DND-41 (cell line): ENCODE results near the gene PARVA.

Experiments used
- ATAC-seq: fragments of 200-7000 bp; cut with Tn5 transposase; 3 replicates; pipeline ENCODE4 v1.9.1; 2021; ENCODE audit warnings: low read depth; ENCODE audit not compliant: insufficient read depth
- DNase-seq: peaks from one replicate; pipeline ENCODE4 v3.0.0-alpha.2; 2020
- H2AFZ ChIP-seq: 2 replicates; pipeline ENCODE4 v1.6.0; 2012; ENCODE audit warnings: low read depth, low read length
- H3K27ac ChIP-seq: 2 replicates; pipeline ENCODE4 v1.5.1; 2012; ENCODE audit warnings: low read length, inconsistent platforms
- H3K27me3 ChIP-seq: fragments of 200-600 bp; sonication (generic); 2 replicates; pipeline ENCODE4 v1.6.0; 2012; ENCODE audit warnings: low read length, mild to moderate bottlenecking, inconsistent platforms; ENCODE audit not compliant: insufficient read depth, poor library complexity
- H3K36me3 ChIP-seq: 2 replicates; pipeline ENCODE4 v1.5.1; 2012; ENCODE audit warnings: low read length, inconsistent platforms; ENCODE audit not compliant: insufficient read depth
- H3K4me1 ChIP-seq: 2 replicates; pipeline ENCODE4 v1.5.1; 2012; ENCODE audit warnings: mild to moderate bottlenecking, low read length; ENCODE audit not compliant: insufficient read depth
- H3K4me2 ChIP-seq: 2 replicates; pipeline ENCODE4 v1.6.0; 2012; ENCODE audit warnings: mild to moderate bottlenecking, moderate library complexity, low read length, inconsistent platforms; ENCODE audit not compliant: insufficient read depth
- H3K4me3 ChIP-seq, 2 experiments: fragments of 200-600 bp in 1 of 2; shearing (Covaris generic) in 1 of 2; 2 replicates each; pipeline ENCODE4 v1.5.1; 2012 to 2016; ENCODE audit warnings: inconsistent platforms in 2 of 2, low read length in 2 of 2, mild to moderate bottlenecking in 2 of 2, low read depth in 1 of 2, moderate library complexity in 1 of 2
- H3K79me2 ChIP-seq: 2 replicates; pipeline ENCODE4 v1.6.0; 2012; ENCODE audit warnings: low read length, inconsistent platforms; ENCODE audit not compliant: insufficient read depth
- H3K9ac ChIP-seq: 2 replicates; pipeline ENCODE4 v1.6.0; 2012; ENCODE audit warnings: low read depth, mild to moderate bottlenecking, inconsistent platforms, low read length, moderate library complexity
- H3K9me3 ChIP-seq: 2 replicates; pipeline ENCODE4 v1.5.1; 2012; ENCODE audit warnings: low read length, moderate library complexity, mild to moderate bottlenecking, inconsistent platforms; ENCODE audit not compliant: insufficient read depth, severe bottlenecking
- H4K20me1 ChIP-seq: 2 replicates; pipeline ENCODE4 v1.6.0; 2012; ENCODE audit warnings: low read length; ENCODE audit not compliant: insufficient read depth
- CTCF ChIP-seq: IDR thresholded peaks from 2 replicates; pipeline ENCODE4 v1.5.1; 2012; ENCODE audit warnings: borderline replicate concordance, low read length, moderate library complexity, mild to moderate bottlenecking; ENCODE audit not compliant: poor library complexity, severe bottlenecking; ENCODE audit errors: extremely low read depth
- EZH2 ChIP-seq: IDR thresholded peaks from 3 replicates; pipeline ENCODE4 v1.6.1; 2012; ENCODE audit warnings: borderline replicate concordance, low read depth, mild to moderate bottlenecking, moderate library complexity, low read length, inconsistent platforms; ENCODE audit not compliant: severe bottlenecking

PARVA gene

GRCh38 chr11:12444601-12445000, 67.2 kb downstream of the PARVA start:
- Histone ChIP-seq H3K9ac (no peak overlapping the region), H3K36me3 (no peaks in the 10 kb centered on the region), H3K27ac (no peak overlapping the region), H3K4me3 (no peak overlapping the region), H4K20me1 (no peaks in the 10 kb centered on the region), H3K79me2 (no peaks in the 10 kb centered on the region), H3K9me3 (no peaks in the 10 kb centered on the region), H3K27me3 (no peaks in the 10 kb centered on the region), H2AFZ (no peak overlapping the region), H3K4me2 (no peak overlapping the region), H3K4me1 (no peaks in the 10 kb centered on the region)
- ATAC-seq, result no peak
- no peak for DNase-seq
- TF ChIP-seq EZH2 (no peak), CTCF (no peak)

GRCh38 chr11:12445001-12445400, 67.6 kb downstream of the PARVA start:
- Histone ChIP-seq H3K9ac (no peak overlapping the region), H3K9me3 (no peaks in the 10 kb centered on the region), H4K20me1 (no peaks in the 10 kb centered on the region), H3K79me2 (no peaks in the 10 kb centered on the region), H3K27ac (no peak overlapping the region), H3K4me1 (no peaks in the 10 kb centered on the region), H3K36me3 (no peaks in the 10 kb centered on the region), H3K4me3 (no peak overlapping the region), H2AFZ (no peak overlapping the region), H3K27me3 (no peaks in the 10 kb centered on the region), H3K4me2 (no peak overlapping the region)
- TF ChIP-seq EZH2 (no peak), CTCF (no peak)
- no peak for DNase-seq
- ATAC-seq, result no peak

- no peaks in the 10 kb centered on the region for H3K79me2 ChIP-seq
- H2AFZ ChIP-seq, result no peak overlapping the region
- no peaks in the 10 kb centered on the region for H3K36me3 ChIP-seq
- DNase-seq (no peak), ATAC-seq (no peak)
- H3K4me2 ChIP-seq, result no peak overlapping the region
- no peak overlapping the region for H3K9ac ChIP-seq
- no peaks in the 10 kb centered on the region for H3K4me1 ChIP-seq
- no peaks in the 10 kb centered on the region for H3K9me3 ChIP-seq
- no peak overlapping the region for H3K4me3 ChIP-seq
- no peaks in the 10 kb centered on the region for H4K20me1 ChIP-seq
- no peak overlapping the region for H3K27ac ChIP-seq
- no peaks in the 10 kb centered on the region for H3K27me3 ChIP-seq
- TF ChIP-seq EZH2, result no peak
- TF ChIP-seq CTCF, result no peak
Measured at GRCh38 chr11:12446863-12447262, 69.5 kb downstream of the PARVA start.

- ATAC-seq (no peak), DNase-seq (no peak)
- H3K27me3 ChIP-seq, result no peaks in the 10 kb centered on the region
- H3K4me2 ChIP-seq, result no peak overlapping the region
- no peaks in the 10 kb centered on the region for H3K4me1 ChIP-seq
- no peaks in the 10 kb centered on the region for H3K79me2 ChIP-seq
- H3K4me3 ChIP-seq, result no peak overlapping the region
- H3K36me3 ChIP-seq, result no peaks in the 10 kb centered on the region
- no peak overlapping the region for H3K27ac ChIP-seq
- H3K9me3 ChIP-seq, result no peaks in the 10 kb centered on the region
- TF ChIP-seq EZH2 (no peak), CTCF (no peak)
- H3K9ac ChIP-seq, result no peak overlapping the region
- no peak overlapping the region for H2AFZ ChIP-seq
- H4K20me1 ChIP-seq, result no peaks in the 10 kb centered on the region
Measured at GRCh38 chr11:12448131-12448939, 71.0 kb downstream of the PARVA start.
